ENCODE measurements around the gene HNRNPL.

GRCh38 chr19:38838986-38839761 lies 10.6 kb downstream of the HNRNPL start:
- TF ChIP-seq CTCF (conservative IDR thresholded peaks at IDR 0.05; ENCODE audit: low read depth, low read length), result no peak
- no peak for TF ChIP-seq EZH2 (IDR thresholded peaks at IDR 0.05; ENCODE audit: borderline replicate concordance, low read depth, low read length, poor library complexity, severe bottlenecking)

Measured in A673 (cell line).